IPS DF 6.9 (cell line): ENCODE measurements around the gene BNC1.

Experiments
- DNase-seq: peaks from one replicate; pipeline ENCODE4 v3.0.0-alpha.2; 2013; ENCODE audit warnings: low read depth, low spot score
- H3K27ac ChIP-seq: one replicate; pipeline ENCODE4 v1.5.1; 2013; ENCODE audit warnings: low read length, control low read depth
- H3K27me3 ChIP-seq: 2 replicates; pipeline ENCODE4 v1.6.1; 2013; ENCODE audit warnings: mild to moderate bottlenecking, low read length; ENCODE audit not compliant: control insufficient read depth, insufficient read depth
- H3K36me3 ChIP-seq: 2 replicates; pipeline ENCODE4 v1.6.1; 2013; ENCODE audit warnings: low read length; ENCODE audit not compliant: control insufficient read depth, insufficient read depth
- H3K4me1 ChIP-seq: 2 replicates; pipeline ENCODE4 v1.6.1; 2013; ENCODE audit warnings: low read length; ENCODE audit not compliant: control insufficient read depth, insufficient read depth
- H3K4me3 ChIP-seq: 2 replicates; pipeline ENCODE4 v1.5.1; 2013; ENCODE audit warnings: mild to moderate bottlenecking, low read length
- H3K9me3 ChIP-seq: 2 replicates; pipeline ENCODE4 v1.6.1; 2013; ENCODE audit warnings: low read length, inconsistent platforms; ENCODE audit not compliant: control insufficient read depth, insufficient read depth
- WGBS: extraction: QIAGEN DNeasy Blood & Tissue Kit; methylation state at CpG from one replicate; pipeline ENCODE4 v1.1.7; 2013; ENCODE audit warnings: mixed read lengths, missing lambda C conversion rate; ENCODE audit not compliant: insufficient read length, insufficient coverage; 5-methylcytosine and 5-hydroxymethylcytosine counted together

The BNC1 gene, protein sequence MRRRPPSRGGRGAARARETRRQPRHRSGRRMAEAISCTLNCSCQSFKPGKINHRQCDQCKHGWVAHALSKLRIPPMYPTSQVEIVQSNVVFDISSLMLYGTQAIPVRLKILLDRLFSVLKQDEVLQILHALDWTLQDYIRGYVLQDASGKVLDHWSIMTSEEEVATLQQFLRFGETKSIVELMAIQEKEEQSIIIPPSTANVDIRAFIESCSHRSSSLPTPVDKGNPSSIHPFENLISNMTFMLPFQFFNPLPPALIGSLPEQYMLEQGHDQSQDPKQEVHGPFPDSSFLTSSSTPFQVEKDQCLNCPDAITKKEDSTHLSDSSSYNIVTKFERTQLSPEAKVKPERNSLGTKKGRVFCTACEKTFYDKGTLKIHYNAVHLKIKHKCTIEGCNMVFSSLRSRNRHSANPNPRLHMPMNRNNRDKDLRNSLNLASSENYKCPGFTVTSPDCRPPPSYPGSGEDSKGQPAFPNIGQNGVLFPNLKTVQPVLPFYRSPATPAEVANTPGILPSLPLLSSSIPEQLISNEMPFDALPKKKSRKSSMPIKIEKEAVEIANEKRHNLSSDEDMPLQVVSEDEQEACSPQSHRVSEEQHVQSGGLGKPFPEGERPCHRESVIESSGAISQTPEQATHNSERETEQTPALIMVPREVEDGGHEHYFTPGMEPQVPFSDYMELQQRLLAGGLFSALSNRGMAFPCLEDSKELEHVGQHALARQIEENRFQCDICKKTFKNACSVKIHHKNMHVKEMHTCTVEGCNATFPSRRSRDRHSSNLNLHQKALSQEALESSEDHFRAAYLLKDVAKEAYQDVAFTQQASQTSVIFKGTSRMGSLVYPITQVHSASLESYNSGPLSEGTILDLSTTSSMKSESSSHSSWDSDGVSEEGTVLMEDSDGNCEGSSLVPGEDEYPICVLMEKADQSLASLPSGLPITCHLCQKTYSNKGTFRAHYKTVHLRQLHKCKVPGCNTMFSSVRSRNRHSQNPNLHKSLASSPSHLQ

DNA sequence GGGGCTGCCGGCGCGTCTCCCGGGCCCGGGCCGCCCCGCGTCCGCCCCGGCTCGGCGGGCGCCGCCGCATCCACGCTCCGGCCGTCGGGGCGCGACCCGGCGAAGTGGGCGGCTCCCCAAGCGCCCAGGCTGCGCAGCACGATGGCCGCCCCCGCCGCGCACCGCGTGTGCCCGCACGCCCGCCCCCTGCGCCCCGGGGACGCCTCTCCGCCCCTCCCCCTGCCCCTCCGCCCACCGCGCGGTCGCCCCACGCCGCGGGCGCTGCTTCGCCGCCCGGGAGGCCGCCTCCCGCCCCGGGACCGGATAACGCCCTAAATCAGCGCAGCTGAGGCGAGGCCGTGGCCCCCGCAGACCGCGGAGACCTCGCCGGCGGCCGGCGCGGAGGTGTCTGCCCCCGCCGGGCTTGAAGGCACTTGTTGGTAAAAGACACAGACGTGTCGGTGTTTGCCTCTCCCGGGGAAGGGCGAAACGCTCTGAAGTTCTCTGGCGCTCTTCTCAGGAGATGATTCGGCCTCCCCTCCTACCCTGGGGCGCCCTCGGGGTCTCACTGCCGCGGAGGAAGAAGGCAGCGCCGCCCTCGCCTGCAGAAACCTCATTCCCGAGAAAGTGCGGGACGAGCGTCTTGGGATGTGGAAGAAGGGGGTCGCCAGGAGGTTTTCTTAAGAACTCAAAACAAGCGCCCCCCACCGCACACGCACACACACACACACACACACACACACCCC lies at the start of gene BNC1:
Gene BNC1 (minus strand): TSS at position 106 of the 725 bp plus-strand sequence. CDS start 36 bp downstream, at position 70.
- Histone ChIP-seq H3K4me1 (no peaks in the 10 kb centered on the region; the same call in 1 of the 2 replicates), H3K36me3 (no peaks in the 10 kb centered on the region; the same call in 1 of the 2 replicates), H3K27ac (no peak within 1 kb of the TSS), H3K4me3 (peak within 1 kb of the TSS; percentile 51), H3K9me3 (no peaks in the 10 kb centered on the region), H3K27me3 (peaks cover 38% of the 10 kb centered on the region)
- DNase-seq, result no peak
- WGBS, result no CpG with 5 or more reads among the region's 93 CpGs

DNA sequence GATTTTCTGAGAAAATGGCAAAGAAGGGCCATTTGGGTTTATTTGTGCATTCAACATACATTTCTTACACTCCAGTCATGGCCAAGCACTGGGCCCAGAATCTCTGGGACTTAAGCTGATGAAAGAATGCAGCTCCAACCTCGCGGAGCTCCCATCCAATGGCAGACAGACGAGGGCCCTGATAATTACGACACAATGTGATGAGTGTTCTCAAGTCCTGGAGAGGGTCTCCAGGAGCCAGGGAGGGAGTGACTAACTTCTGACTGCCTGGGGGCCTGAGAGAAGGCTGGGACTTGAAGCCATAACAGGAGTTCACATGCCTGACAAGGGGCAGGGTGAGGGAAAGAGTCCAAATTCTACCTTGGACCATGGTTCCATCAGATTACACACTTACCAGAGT lies 42.6 kb upstream of the BNC1 start:
- Histone ChIP-seq H3K27me3 (no peaks in the 10 kb centered on the region), H3K27ac (no peak overlapping the region), H3K4me3 (no peak overlapping the region), H3K9me3 (no peaks in the 10 kb centered on the region), H3K4me1 (no peaks in the 10 kb centered on the region), H3K36me3 (no peaks in the 10 kb centered on the region)
- no CpG with 5 or more reads among the region's 4 CpGs for WGBS
- DNase-seq, result no peak

DNA sequence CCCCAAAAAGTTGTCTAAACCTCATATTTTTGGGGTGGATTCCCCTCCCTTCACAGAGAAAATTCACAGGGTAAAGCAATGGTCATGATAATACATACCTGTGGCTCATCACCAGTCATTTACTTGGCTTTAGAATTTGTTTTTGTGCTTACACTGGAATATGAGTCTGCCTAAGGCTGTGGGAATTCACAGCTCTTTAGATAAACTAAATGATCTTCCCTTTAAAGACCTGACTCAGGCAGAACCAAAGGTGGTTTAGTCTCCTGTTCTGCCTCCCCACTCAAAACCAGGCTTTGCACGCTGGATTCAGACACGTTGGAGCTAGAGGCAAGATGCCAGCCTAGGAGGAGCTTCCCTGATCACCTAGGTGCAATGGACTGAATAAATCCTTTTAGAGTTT lies 40.3 kb upstream of the BNC1 start:
- Histone ChIP-seq H3K4me1 (no peaks in the 10 kb centered on the region), H3K27me3 (no peaks in the 10 kb centered on the region), H3K36me3 (no peaks in the 10 kb centered on the region), H3K4me3 (no peak overlapping the region), H3K9me3 (no peaks in the 10 kb centered on the region), H3K27ac (no peak overlapping the region)
- no peak for DNase-seq
- no CpG with 5 or more reads among the region's 2 CpGs for WGBS

DNA sequence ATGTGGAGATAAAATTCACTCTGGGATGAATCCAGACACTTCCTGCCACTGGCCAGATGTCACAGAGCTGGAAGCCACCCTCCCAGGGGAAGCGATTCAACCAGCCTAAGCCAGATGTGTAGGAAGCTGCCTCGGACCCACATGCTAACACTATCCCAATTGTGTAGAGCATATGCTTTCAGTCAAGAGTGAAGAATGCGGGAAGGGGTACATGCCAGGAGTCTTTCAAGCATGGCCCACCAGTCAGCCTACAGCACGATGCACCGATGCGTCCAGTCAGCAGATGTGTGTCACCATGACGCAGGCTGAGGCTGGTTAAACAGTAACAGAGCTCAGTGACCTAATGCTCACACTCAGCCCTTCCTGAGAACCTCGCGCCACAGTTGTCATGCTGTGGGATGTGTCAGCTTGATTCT lies 38.8 kb upstream of the BNC1 start:
- H3K9me3 ChIP-seq, result no peaks in the 10 kb centered on the region
- H3K27me3 ChIP-seq, result no peaks in the 10 kb centered on the region
- H3K4me3 ChIP-seq, result no peak overlapping the region
- H3K27ac ChIP-seq, result no peak overlapping the region
- no CpG with 5 or more reads among the region's 9 CpGs for WGBS
- DNase-seq, result no peak
- no peaks in the 10 kb centered on the region for H3K4me1 ChIP-seq
- H3K36me3 ChIP-seq, result no peaks in the 10 kb centered on the region

DNA sequence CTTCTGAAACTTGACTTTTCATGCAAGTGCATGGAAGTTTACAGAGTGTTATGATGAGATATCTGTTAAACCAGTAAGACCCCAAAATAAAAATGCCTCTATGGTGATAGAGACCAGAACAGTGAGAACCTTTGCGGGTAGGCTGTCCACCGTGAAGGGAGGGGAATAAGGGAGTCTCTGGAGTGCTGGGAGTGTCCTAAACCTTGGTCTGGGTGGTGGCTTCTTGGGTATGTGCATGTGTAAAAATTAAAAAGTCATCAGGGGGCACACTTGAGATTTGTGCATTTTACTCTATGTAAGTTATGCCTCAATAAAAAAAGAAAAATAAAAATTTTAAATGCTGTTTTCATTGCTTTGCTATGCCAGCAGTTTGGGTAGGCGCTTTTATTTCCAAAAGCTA lies 38.2 kb upstream of the BNC1 start:
- WGBS, result no CpG with 5 or more reads among the region's 3 CpGs
- no peaks in the 10 kb centered on the region for H3K27me3 ChIP-seq
- H3K9me3 ChIP-seq, result no peaks in the 10 kb centered on the region
- H3K4me1 ChIP-seq, result no peaks in the 10 kb centered on the region
- no peaks in the 10 kb centered on the region for H3K36me3 ChIP-seq
- DNase-seq, result no peak
- H3K4me3 ChIP-seq, result no peak overlapping the region
- H3K27ac ChIP-seq, result no peak overlapping the region

DNA sequence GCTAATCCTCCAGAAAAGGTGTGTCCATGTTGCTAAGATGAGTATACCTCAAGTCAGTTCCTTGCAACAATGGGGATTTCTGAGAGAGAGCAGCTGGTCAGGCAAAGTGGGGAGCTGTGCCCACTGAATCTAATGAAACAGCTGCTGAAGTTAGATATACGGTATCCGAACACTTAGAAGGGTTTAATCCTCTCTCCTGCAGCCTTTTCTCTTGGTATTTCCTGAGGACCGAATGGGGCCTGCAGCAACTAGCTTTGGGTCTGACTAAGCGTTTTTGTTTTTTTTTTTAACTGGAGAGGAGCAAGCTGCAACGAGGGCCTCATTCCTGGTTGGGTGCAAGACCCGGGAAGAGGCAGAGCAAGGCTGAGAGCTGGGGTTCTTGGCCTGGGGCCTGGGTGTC lies 37.6 kb upstream of the BNC1 start:
- Histone ChIP-seq H3K4me3 (no peak overlapping the region), H3K27me3 (no peaks in the 10 kb centered on the region), H3K9me3 (no peaks in the 10 kb centered on the region), H3K36me3 (no peaks in the 10 kb centered on the region), H3K4me1 (no peaks in the 10 kb centered on the region), H3K27ac (no peak overlapping the region)
- WGBS, result no CpG with 5 or more reads among the region's 6 CpGs
- no peak for DNase-seq

DNA sequence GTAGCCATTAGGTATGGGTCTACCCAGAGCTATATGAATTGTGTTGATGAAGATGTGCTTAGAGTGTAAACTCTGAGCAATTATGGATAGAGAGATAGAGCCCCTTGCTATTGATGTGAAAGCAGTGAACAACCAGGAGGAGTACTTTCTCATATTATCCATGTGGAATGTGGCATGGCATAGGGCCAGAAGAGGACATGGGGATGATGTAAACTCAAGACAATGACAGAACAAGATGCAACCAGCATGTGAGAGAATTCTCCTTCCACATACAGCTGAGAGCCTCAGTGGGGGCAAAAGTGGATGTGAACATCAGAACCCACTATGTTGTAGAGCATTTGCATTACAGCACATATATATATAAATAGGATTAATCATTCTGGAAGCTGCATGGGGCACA lies 36.4 kb upstream of the BNC1 start:
- Histone ChIP-seq H3K27ac (no peak overlapping the region), H3K4me1 (no peaks in the 10 kb centered on the region)

DNA sequence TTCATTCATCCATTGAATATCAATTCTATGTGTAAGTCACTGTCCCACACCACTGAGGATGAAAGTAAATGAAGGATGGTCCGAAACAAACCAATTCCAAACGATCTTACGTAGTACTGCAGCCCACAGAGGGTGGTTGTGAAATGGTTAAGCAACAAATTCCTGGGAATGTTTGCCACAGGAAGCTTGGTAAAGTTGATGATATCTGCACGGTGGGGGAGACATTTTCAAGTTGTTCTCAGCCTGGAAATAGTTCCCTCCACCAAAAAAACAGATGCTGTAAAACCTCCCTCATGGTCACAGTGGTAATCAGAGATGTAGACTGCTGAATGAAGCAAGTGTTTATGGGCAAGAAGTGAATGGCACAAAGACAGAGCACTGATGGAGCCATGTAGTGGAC lies 35.9 kb upstream of the BNC1 start:
- H3K4me3 ChIP-seq, result no peak overlapping the region
- WGBS, result no CpG with 5 or more reads among the region's 4 CpGs
- no peaks in the 10 kb centered on the region for H3K27me3 ChIP-seq
- no peaks in the 10 kb centered on the region for H3K36me3 ChIP-seq
- no peaks in the 10 kb centered on the region for H3K4me1 ChIP-seq
- DNase-seq, result no peak
- H3K27ac ChIP-seq, result no peak overlapping the region
- no peaks in the 10 kb centered on the region for H3K9me3 ChIP-seq

More for the DNA sequence above, 36.4 kb upstream of the BNC1 start:
- no peaks in the 10 kb centered on the region for H3K36me3 ChIP-seq
- no peaks in the 10 kb centered on the region for H3K9me3 ChIP-seq
- DNase-seq, result no peak
- no peaks in the 10 kb centered on the region for H3K27me3 ChIP-seq
- H3K4me3 ChIP-seq, result no peak overlapping the region

DNA sequence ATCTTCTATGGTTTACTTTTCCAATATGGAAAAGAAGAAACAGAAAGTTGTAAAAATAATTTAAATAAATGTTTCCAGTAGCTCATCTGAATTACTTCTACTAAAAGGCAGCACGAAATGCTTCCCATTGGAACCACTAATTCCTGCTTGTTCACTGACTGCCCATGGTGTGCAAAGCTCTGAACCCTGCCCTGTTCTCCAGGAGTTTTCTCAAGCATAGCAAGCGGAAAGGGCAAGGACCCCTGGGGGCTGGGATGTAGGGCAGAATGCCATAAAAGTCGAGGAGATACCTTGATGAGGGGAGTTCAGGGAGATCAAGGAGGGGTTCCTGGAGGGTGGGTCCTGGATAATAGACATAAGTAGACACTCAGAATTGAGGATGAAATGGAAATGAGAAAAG lies 35.3 kb upstream of the BNC1 start:
- H3K36me3 ChIP-seq, result no peaks in the 10 kb centered on the region
- no peak overlapping the region for H3K4me3 ChIP-seq
- H3K4me1 ChIP-seq, result no peaks in the 10 kb centered on the region
- no peak overlapping the region for H3K27ac ChIP-seq
- DNase-seq, result no peak
- no peaks in the 10 kb centered on the region for H3K9me3 ChIP-seq
- no CpG with 5 or more reads among the region's 3 CpGs for WGBS
- H3K27me3 ChIP-seq, result no peaks in the 10 kb centered on the region

DNA sequence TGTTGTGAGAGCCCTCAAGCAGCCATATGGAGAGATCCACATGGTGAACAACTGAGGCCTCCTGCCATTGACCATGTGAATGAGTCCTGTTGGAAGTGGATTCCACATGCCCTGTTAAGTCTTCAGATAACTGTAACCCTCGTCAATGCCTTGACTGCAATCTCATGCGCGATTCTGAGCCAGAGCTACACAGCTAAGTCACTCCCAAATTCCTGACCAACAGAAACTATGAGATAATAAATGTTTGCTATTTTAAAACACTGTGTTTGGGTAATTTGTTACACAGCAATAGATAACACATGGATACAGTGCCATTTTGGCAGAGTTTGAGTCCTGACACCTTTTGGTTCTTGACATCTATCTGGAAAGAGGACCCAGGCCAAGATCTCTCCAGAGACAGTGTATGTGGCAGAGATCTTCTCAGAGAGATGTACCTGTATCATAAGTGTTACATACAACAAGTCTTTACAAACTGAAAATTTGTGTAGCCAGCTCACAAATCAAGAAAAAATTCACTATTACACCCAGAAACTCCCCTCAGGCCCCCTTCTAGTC lies 34.5 kb upstream of the BNC1 start:
- WGBS, result no CpG with 5 or more reads among the region's 3 CpGs
- no peak for DNase-seq

More for the DNA sequence above, 34.5 kb upstream of the BNC1 start:
- no peaks in the 10 kb centered on the region for H3K9me3 ChIP-seq
- no peak overlapping the region for H3K27ac ChIP-seq
- H3K4me1 ChIP-seq, result no peaks in the 10 kb centered on the region
- no peaks in the 10 kb centered on the region for H3K27me3 ChIP-seq
- no peak overlapping the region for H3K4me3 ChIP-seq
- no peaks in the 10 kb centered on the region for H3K36me3 ChIP-seq
